ENCODE results near the gene HS3ST4. TPM values are rescaled to one million over a fixed set of nuclear protein-coding genes. Genes with fewer than 3 reads are reported as not detected.
"Not testable (repeated sequence)": the region's sequence is repeated elsewhere in the genome, so short reads cannot be mapped to it uniquely, and the experiment has no call there.

The HS3ST4 gene
- total RNA-seq, 1 donor from 2014 or later, result not detected

DNA sequence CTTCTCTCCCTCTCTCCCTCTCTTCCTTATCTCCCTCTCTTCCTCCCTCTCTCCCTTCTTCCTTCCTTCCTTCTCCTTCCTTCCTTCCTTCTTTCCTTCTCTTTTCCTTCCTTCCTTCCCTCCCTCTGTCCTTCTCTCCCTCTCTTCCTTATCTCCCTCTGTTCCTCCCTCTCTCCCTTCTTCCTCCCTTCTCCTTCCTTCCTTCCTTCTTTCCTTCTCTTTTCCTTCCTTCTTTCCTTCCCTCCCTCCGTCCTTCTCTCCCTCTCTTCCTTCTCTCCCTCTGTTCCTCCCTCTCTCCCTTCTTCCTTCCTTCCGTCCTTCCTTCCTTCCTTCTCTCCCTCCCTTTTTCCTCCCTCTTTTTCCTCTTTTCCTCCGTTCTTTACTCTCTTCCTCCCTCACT lies 38.6 kb downstream of the HS3ST4 start:
- no peak for DNase-seq (ENCODE audit: low read depth)

DNA sequence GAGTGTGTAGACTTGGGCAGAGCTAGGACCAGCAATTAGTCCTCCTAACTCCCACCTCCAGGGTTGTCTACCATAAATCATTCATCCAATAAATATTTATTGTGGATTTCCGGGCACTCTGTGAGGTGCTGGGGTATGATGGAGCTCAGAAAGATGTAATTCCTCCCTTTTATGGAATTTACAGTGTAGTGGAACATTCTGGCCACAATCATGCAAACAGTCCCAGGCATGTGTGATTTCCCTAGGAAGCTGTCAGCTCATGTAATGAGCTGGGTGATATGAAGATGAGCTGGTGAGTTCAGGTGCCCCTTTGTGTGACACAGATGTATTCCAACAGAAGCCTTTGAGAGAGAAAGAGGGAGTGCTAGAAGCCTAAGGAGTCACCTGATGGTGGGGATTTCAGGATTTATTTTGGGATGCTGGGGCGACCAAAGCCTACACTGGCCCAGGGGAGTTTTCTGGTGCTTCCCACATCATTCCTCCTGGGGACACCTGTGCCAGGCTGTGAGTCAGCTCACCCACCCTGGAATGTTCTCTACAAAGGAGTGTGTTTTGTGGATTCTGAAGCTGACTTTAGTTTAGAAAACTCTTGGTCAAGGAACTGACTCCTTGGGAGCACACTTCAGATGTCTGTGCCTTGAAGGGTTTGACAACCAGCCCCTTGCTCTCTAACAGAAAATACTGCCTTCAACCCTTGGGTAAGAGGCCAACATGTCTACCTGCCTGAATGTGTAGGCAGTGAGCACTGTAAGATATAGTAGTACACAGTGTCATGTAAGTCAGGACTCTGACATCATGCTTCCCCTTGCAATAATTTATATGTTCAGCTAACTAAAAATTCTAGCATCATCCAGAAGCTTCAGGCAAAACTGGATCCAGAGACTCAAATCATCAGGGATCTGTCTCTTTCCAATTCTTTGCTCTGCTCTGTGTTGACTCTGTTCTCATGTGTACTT lies 42.9 kb downstream of the HS3ST4 start:
- DNase-seq (ENCODE audit: low read depth), result no peak

DNA sequence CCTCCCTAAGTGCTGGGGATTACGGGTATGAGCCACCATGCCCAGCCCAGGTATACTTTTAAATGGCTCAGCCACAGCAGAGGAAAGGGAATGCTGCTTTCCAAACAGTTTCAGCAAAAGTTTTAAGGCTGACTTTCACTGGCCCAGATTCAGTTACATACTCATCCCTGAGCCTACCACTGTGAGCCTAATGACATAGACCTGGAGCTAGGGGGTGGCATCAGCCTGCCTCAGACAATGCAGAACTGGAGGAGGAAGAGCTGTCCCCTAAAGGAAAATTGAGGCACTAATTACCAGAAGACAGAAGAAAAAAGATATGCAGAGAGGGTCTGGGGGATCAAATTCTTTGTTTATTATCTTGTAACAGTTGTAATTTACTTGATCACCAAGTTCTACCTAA lies 43.9 kb downstream of the HS3ST4 start:
- DNase-seq (ENCODE audit: low read depth), result no peak

DNA sequence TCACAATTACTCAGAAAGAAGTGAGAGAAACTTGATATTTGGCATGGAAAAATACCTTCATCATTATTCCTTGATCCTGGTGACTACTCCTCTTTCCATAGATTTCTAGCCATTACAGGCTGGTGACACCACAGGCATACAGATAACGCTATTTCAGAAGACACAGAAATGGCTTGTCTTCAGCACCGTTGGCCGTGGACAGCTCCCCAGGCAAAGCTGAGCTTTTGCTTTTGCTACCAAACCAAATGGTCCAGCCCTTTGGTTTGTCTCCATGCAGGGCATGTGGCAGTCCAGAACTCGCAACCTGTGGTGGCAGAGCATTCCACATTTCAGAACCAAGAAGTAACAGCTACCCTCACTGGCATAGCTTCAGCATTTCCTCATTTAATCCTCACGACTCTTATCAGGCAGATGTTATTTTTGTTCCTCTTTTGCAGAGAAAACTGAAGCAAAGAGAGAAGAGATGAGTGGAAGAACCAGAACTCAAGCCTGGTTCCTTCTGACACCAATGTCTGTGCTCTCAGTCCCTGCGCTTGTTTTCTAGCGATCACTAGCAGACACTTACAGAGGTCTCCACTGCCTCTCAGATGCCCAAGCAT lies 55.5 kb downstream of the HS3ST4 start:
- no peak for DNase-seq (ENCODE audit: low read depth)

DNA sequence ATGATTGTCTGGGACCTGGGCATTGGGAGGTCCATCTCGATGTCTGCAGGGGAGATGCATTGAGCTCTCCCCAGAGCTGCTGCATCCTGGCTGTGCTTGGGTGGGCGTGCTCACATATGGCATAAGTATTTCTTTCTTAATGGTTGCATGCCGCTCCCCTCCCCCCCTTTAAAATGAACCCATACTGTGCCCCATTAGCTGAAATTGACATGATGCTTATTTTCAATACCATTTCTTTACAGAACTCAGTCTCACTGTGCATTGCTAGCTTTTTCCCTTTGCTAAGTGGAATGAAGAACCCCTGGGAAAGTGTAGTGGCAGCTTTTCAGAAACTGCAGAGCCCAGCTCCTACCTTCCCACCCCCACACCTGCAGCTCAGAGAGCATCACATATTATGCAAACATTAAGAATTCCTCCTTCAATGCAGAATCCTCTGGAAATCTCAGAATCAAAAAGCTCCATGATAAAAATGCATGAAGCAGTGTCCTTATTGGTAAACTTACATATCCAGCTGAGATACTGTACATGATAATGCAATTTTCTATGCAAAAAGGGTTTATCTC lies 56.4 kb downstream of the HS3ST4 start:
- no peak for DNase-seq (ENCODE audit: low read depth)

DNA sequence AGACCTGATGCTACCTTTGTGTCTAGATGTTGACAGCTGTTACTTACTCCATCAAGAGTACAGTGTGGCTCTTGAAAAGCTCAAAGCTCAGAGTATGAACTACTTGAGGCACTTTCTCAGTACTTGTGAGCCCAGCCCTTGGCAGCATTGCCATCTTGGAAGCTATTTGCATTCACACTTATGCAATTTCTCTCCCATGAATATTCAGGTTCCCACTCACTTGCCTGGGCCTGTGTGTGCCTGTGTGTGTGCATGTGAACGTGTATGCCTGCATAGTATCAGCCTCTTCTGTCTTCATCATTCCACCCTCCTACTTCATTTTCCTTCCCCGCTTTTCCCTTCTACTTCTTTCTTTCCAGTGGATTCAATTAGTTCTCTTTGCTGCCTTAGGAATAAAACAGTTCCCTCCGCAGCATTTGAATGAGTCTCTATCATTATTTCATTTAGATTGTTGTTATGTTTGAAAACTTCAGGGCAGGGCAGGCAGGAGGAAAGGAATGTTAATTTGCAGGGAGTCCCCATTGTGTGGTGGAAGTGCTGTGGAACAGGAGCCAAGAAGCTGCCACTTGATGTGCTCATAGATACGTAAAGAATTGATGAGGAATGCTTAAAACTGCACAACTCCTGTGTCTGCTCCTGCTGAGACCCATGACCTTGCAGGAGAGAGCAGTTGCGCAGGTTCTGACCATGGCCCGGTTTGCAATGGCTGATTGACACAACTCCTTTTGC lies 58.9 kb downstream of the HS3ST4 start:
- no peak for DNase-seq (ENCODE audit: low read depth)

DNA sequence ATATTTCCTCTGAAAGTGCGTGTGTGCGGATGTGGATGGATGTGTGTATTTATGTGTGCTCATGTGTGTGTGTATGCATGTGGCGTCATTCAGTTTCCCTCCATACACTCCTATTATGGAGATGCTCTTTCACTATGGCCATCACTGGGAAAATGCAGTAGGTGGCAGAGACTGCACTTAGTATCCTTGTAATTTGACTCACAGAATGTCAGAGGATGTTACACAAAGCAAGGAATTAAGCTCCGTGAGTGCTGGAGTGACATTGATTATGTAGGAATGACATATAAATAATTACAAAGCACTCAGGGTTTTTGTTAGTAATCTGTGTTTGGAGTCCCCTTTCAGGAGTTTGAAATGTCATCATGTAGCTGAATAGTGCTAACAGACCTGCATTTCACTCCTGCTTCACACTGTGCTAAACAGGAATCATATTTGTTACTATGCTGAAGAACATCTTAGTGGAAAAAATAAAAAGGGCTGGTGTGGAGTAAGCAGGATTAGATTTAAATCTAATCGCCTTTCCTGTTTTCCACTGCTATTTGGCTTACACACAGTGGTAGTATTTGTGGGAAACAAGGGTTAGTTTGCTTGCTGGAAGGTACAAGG lies 59.6 kb downstream of the HS3ST4 start:
- DNase-seq (ENCODE audit: low read depth), result no peak

DNA sequence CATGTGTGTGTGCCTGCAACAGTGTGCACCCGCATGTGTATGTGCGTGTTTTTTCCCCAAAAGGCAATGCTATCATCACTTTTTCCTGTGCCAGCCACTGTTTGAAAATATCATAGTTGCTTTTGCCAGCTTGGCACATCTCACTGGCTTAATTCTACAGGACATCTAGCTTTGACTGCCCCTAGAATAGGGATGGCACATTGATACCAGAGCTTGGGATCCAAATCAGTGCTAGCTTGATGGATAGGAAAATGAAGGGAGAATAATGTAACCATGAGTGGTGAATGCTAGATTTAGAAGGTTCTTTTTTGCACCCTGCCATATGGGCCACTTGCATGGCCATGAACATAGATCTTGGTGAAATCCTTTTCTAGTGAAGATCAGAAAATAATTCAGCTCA lies 72.7 kb downstream of the HS3ST4 start:
- no peak for DNase-seq (ENCODE audit: low read depth)

DNA sequence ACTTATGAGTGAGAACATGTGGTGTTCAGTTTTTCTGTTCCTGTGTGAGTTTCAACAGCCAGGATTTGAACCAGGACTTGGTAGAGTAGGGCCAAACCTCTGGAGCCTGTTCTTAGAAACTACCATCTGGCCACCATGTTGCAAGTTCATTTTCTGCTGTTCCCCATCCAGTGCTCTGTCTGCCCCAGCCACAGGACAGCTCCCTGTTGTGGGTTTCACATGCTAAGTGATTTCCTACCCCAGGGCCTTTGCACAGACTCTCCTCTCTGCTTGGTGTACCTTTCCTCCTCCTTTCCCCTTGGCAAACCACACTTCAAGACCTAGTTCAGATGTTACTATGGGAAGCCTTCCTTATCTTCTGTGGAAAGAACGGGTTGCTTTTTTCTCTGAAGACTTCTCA lies 79.5 kb downstream of the HS3ST4 start:
- no peak for DNase-seq (ENCODE audit: low read depth)

DNA sequence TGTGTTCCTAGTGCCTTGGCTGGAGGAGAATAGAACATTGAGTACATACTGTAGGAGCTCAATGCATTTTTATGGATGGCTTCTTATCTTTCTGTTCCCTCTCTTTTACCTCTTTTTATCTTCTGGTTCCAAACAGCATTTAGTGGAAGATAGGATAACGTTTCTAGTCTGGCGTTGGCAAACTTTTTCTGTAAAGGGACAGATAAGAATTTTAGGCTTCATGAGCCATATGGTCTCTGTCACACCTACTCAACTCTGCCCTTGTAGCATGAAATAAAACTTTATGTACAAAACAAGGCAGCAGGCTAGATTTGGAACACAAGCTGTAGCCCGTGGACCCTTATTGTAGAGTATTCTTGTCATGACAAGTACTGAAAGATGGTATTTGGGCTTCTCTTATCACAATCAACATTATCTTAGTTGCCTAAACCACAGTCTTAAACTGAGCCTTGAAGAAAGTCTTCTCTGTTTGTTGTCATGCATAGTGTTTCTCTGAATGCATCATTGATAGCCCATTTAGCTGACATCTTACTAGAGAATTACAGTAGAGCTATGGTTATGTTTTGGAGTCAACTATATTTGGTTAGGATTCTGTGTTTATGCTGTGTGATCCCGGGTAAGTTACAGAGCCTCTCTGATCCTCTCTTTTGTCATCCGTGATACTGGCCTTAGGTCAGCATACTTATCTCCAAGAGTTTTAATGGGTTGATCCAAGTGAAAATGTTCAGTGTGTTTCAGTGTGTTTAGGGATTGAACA lies 80.2 kb downstream of the HS3ST4 start:
- DNase-seq (ENCODE audit: low read depth), result no peak

DNA sequence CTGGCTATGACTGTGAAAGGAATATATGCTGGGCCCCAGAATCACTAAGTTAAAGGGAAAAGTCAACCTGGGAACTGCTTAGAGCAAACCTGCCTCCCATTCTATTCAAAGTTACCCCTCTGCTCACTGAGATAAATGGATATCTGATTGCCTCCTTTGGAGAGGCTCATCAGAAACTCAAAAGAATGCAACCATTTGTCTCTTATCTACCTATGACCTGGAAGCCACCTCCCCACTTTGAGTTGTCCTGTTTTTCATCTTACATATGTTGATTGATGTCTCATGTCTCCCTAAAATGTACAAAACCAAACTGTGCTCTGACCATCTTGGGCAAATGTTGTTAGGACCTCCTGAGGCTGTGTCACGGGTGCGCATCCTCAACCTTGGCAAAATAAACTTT lies 84.5 kb downstream of the HS3ST4 start:
- not testable (repeated sequence) for DNase-seq (ENCODE audit: low read depth)

DNA sequence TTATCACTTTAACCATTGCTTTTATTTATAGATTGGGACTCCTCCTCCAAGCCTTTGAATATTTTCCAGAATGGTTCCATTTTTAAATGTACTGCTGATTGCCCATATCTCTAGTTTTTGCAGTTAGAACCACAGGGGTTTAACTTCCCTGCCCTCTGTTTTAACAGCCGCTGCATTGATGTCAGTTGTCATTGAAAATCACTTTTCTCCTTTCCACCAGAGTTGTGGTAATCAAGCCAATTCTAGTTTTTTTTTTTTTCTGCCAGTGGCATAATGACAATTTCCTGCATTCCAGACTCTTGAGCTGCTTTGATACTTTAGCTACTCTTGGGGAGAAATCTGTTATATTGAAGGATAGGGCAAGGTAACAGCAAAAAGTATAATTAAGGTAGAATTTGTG lies 91.5 kb downstream of the HS3ST4 start:
- no peak for DNase-seq (ENCODE audit: low read depth)

DNA sequence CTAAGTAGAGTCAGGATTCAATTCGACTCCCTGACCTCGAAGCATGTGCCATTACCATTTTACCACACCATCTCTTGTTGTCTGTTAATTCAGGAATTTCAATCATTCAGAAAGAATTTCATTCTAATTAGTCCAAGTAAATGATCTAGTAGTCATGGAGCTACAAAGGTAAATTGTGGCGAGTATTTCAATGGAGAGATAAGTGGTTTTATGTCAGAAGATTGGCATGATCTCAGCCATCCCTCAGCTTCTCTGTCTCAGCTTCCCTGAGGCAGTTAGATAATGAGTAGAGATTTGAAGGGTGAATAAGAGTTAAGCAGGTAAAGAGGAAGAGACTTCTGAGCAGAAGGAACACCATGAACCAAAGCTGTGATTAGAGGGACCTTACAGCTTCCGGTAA lies 93.6 kb downstream of the HS3ST4 start:
- DNase-seq (ENCODE audit: low read depth), result no peak

DNA sequence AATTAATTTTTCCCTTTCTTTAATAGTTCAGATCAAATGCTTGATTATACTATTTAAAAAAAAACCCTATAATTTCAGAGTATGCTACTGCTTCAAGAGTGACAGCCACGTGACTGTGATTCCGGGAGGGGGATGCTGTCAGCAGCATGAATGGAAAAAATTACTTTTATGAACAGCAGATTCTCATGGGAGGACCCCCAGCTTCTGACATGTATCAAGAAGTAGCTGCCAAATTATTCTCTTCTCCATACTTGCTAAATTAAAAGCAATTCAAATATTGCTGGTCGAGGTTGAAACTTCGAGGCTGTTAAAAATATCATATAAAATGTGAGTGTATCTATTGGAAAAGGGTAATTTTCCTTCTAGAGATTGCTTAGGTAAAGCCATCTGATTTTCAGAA lies 95.0 kb downstream of the HS3ST4 start:
- DNase-seq (ENCODE audit: low read depth), result no peak

DNA sequence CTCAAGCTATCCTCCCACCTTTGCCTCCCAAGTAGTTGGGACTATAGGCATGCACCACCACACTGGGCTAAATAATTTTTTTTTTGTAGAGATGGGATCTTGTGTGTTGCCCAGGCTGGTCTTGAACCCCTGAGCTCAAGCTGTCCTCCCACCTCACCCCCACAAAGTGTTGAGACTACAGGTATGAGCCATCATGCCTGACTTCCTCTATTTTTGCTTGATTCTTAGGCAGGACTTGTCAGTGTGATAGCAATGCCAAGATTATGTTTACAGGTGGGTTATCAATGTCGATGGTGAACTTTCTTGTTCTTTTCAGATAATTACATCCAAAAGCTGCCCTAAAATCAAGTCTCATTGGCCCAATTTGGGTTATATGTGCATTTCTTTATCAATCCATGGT lies 96.9 kb downstream of the HS3ST4 start:
- no peak for DNase-seq (ENCODE audit: low read depth)

DNA sequence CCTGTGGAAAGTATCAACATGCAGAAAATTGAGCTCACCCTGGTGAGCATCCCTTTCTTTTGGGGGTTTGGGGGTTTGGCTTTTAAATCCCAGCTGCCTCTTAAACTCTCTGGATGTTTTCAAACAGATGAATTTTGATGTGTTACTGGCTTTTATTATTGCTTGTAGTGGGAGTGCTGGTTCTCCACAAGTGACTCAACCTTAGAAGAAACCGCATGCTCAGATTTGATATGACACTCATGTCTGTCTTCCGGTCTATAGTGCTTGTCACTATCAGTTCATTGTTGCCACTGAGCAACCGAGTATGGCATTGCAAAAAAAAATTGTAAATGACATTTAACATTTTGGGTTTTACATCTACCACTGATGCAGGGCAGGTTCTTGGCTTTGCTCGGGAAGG lies 104.5 kb downstream of the HS3ST4 start:
- DNase-seq (ENCODE audit: low read depth), result no peak

DNA sequence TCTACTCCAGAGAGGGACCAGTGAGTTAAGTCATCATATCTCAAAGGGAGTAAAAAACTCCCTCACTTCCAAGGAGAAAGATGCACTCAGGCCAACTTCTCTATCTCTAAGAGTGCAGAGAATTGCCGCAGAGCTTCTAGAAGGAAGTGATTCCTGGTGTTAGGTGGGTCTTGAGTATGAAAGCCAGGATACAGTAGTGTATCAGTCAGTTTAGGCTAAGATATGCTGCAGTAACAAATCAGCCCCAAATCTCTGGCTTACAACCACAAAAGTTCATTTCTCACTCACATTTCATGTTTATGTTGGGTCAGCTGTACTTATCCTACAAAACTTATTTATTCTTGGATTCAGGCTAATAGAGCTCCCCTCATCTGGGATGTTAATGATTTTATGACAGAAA lies 106.3 kb downstream of the HS3ST4 start:
- DNase-seq (ENCODE audit: low read depth), result no peak

DNA sequence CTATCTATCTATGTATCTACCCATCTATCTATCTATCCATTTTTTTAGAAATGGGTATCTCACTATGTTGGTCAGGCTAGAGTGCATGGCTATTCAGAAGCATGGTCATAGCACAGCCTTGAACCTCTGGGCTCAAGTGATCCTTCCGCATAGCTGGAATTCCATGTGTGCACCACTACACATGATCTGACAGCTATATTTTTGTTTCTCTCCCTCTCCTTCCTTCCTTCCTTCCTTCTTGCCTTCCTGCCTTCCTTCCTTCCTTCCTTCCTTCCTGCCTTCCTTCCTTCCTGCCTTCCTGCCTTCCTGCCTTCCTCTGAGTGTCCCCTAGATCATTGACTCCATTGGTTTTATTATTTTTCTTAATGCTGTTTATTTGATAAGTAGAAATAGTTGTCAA lies 108.1 kb downstream of the HS3ST4 start:
- no peak for DNase-seq (ENCODE audit: low read depth)

DNA sequence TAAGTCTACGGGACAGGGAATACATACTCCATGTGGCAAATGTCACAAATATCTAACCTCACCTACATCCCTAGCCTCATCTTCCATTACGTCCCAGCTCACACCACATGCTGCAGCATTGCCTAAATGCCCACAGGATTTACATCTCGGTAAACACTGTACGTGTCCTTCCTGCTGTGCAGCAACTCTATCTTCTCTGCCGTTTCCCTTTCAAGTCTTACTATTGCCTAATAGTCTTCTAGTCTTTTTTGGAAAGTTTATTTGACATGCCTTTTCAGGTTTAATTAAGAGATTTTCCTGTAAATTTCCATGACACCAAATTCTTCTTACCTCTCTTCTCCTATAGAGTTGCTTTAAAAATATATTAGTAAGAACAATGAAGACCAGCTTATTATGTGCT lies 120.5 kb downstream of the HS3ST4 start:
- DNase-seq (ENCODE audit: low read depth), result no peak

DNA sequence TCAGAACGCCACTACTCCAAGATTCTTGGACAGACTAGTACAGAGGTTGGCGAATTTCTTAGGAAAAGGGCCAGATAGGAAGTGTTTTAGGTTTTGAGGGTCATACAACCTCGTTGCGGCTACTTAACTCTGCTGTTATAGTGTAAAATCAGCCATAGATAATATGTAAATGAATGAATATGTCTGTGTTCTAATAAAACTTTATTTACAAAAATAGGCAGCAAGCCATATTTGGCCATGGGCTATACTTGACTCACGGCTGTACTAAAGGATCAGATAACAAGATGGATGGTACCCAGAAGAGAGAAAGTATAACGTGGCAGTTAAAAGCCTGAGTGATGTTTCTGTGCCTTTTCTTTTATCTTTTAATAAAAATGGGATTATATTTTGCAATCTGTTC lies 125.5 kb downstream of the HS3ST4 start:
- DNase-seq (ENCODE audit: low read depth), result no peak

DNA sequence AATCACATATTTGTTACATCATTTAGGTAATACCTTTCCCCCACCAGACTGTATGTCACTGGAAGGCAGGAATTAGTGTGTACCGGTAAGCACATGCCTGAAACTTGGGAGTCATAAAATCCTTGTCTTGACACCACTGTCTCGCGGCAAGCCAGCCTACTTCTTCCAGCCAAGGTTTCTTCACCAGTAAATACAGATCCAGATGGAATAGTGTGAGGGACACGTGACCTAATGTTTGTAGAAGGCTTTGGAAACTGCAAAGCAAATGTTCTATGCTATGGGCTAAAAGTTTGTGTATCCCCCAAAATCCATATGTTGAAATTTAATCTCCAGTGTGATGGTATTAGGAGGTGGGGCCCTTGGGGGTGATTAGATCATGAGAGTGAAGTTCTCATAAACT lies 126.1 kb downstream of the HS3ST4 start:
- DNase-seq (ENCODE audit: low read depth), result no peak
